HG02678 (cell line): ENCODE measurements around the gene GPRC5B.

Experiments
- ATAC-seq: cut with Tn5 transposase; IDR thresholded peaks from one replicate; pipeline ENCODE4 v1.9.1; 2021; ENCODE audit warnings: mild to moderate bottlenecking, moderate library complexity; ENCODE audit not compliant: unreplicated experiment

The GPRC5B gene

DNA sequence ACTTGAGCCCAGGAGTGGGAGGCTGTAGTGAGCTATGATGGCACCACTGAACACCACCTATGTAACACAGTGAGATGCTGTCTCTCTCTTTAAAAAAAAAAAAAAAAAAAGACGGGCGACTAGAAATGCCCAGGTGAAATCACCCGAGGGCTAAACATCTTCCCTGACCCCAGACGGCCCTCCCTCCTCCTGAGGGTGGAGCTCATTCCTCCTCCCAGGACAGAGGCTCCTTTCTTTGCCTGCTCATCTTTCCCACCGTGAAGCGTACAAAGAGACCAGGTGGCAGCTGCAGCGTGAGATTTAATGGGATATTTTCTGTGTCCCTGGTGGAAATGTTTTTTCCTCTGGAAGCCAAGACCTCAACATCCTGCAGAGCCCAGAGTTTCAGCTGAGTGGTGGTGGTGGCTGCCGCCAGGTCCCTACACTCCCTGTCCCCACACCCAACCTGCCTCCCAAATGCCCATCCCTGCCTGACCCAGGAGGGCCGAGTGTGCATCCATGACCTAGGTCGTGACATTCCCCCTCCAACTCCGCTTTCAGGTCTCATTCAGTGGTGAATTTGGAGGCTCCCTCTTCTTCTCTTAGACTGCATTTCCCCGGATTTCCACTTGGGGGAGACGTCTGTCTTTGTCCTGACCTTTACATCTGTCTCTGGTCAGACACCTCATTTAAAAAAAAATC is 14.4 kb upstream of the GPRC5B start:
- ATAC-seq, result no peak

DNA sequence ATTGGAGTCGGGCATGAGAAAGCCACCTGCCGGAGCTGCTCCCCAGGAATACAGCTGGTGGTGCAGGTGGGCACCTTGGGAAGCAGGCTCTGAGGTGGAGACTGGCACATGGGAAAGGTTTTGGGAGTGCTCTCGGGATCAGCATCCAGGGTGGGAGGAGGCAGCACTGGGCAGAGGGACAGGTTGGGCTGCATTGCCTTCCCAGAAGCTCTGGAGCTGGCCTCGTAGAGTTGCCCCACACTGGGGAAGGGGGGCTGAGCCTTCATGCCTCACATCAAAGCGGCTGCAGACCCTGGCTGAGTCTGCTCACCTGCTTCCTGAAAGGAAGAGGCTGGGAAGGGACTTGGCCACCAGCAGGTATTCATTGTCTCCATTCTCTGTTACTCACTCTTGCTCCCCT is 13.5 kb upstream of the GPRC5B start:
- ATAC-seq, result no peak

DNA sequence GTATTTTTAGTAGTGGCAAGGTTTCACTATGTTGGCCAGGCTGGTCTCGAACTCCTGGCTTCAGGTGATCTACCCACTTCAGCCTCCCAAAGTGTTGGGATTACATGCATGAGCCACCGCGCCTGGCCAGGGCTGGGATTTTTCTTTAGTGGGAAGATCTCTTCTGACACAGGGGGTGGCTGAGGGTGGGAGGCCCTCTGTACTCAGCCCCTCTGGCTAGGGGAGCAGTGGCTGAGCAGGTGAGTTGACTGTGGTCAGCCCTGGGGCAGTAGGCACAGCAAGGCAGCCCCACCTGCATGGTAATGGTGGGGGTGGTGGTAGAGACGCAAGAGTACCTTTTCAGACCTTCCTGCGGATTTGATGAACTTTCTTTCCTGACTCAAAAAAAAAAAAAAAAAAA is 12.3 kb upstream of the GPRC5B start:
- ATAC-seq, result no peak

DNA sequence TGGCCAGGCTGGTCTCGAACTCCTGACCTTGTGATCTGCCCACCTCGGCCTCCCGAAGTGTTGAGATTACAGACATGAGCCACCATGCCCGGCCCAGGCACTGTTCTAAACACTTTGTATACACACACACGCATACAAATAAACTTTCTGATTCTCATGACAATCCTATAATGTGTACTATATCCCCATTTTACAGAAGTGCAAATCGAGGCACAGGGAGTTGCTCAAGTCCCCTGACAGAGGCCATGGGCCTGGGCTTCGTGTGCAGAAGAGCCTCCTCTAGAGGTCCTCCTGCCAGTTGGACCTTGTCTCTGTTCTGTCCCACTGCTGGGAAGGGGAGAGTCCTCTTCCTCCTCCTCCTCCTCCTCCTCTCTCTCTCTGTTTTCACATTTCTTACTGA is 9.9 kb upstream of the GPRC5B start:
- no peak for ATAC-seq

DNA sequence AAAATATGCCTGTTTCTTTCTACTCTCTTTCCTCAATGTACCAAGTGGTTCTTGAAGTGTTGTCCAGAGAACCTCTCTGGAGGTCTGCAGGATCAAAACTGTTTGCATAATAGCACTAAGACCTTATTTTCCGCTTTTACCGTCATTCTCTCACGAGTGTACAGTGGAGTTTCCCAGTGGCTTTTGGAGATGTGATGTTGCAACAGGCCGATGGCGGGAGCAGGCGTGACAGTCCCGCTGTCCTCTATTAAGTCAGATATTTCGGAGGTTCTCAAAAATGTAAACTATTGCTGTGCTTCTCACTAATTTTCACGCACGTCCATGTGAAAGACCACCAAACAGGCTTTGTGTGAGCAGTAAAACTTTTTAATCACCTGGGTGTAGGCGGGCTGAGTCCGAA is 8.3 kb upstream of the GPRC5B start:
- ATAC-seq, result no peak

DNA sequence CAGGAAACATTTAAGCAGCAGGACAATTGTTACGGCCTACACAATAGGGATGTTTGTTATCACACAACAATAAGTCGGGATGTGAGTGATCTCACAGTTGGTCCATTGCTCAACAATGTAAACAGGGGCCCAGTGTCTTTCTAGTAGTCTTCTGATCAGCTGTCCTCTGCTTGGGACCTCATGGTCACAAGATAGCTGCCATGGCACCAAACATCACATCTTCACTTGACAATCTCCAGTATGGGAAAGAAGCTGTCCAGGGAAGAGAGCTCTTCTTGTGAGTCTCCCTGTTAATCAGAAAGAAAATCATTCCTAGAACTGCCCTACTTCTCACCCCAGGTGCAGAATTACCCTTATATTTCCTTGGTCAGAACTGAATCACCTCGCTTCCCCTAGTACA is 6.3 kb upstream of the GPRC5B start:
- no peak for ATAC-seq

DNA sequence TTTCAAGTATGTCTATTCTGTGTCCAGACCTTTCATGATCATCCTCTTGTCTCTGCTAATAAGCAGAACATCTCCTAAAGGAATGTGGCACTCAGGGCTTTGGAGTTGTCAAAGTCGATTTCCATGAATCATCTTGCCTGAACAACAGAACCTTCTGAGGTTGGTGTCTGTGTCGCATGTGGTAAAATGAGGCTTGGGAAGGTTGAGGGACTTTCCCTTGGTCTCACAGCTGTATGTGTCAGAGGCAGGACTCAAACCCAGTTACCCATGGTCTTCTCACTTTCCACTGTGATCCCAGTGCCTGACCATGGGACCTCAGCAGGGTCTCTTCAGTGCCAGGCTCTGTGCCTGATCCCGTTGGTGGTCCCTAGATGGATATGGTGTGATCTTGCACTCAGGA is 4.2 kb upstream of the GPRC5B start:
- no peak for ATAC-seq

DNA sequence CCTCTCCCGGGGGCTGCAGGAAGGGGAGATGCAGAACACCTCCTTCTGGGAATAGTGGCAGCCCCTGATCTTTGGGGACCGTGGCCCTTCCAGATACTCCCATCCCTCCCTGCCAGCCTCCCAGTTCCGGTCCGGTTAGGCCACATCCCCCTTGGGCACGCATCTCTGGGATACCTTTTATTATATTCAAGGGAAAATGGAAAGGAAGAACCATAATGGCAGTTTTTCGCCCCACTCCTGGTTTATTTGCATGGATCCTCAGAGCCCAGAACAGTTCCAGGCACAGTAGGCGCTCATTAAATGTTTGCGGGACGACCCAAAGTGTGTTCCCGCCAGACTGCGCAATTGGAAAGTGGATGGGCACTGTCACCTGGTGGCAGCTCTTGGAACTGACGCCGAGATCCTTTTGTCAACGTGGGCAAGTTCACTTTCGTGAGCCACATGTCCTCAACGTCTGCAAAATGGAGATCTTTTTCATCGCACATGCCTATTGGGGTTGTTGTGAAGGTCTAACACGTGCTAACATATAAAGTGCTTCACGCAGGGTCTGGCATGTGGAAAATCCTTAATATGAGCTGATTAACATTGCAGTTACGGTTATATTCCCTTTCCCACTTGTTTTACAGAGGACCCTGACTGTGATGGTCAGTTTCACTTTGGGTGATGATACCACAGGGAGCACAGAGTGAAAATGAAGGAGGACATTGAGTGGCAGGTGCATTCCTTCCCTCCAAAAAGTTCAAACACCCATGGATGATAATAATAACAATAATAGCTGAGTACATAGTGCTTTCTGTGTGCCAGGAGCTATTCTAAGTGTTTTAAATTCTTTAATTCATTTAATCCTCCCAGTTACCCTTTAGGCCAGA is 1.7 kb upstream of the GPRC5B start:
- ATAC-seq, result no peak

DNA sequence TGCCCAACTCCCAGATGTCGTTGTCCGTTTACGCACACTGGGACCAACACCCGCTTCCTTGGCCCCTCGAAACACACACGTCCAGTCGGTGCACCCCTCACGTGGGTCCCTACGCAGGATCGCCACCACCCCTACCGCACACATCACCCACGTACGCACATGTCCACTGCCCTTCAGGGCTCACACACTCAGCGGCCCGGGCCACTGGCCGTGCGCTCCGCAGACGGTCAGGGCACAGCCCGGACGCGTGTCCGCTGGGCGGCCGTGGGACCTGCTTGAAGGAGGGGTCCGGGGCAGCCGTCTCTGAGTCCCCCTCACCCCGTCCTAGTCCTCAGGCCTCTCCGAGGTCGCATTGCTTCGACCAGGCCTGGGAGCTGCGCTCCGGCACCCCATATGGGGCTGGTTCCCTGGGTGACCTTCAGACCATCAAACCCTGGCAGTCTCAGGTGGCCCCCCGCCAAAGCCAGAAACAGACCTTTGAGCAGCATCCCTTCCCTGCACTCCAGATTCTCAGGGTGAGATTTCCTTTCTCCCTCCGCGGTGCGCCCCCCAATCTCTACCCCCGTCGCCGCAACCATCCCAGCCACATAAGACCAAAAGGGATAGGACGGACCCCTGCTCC is 914 bp upstream of the GPRC5B start:
- ATAC-seq, result no peak

DNA sequence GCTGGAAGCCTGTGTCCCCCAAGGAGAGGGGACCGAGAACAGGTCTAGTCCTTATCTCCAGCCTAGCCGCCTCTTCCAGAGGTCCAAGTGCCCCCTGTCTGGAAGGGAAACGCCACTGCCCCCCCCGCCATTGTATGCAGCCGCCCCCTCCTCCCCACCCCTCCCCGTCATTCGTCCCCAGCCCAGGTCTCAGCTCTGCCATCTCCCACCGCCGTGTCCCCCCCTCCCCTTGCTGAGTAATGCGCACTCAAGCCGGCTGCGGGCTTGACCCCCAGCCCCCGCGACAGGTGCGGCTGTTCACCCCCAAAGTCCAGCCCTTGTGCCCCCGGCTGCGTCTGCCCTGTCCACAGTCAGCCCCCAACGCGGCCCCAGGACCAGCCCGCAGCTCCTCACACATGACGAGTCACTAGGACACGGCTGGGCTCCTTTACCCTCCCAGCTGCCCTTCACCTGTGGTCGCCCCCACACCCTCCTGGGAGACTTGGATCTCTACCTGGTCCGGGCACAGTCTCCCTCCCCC is 622 bp downstream of the GPRC5B start:
- no peak for ATAC-seq

DNA sequence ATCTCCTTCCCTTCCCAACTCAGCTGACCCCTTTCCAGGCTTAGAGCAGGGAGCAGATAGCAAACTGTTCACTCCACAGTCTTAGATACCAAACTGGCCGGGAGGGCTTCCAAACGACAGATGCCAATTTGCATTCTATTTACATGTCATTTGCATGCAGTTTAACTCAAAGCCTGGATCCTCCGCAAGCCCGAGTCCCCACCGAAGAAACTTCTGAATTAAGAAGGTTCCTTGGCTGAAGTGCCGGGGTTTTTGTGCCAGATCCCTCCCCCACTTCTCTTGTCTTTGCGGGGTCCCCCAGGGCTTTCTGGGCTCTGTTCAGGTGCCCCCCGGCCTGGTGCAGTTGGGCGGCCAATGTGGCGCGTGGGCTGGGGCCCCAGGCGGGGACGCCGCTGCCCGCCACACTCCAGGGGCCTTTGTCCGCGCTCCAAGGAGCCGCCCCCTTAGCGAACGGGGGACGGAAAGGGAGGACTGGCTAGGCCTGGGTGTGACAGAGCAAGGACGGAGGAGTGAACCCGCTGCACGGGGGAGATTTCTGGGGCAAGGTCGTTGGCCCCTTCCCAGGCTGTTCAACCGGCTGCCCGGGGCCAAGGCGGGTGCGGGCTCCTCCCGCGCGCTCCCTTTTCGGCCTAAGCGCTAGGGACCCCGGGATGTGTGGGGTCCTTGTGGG is 1.2 kb downstream of the GPRC5B start:
- ATAC-seq, result no peak

DNA sequence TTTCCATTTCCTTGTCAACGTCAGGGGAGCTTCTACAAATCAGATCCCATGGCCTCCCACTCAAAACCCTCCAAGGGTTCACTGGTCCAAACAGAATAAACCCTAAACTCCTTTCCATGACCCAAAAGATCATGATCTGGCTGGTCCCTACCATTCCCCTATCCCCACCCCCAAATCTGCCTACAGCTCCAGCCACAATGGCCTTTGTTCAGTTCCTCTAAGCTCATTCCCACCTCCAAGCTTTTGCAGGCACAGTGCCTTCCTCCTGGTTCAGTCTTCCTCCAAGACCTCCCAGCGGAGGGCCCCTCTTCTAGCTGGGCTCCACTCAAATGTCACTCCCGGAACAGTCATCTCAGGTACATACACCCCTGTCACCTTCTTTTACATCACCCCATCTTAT is 2.0 kb downstream of the GPRC5B start:
- no peak for ATAC-seq

DNA sequence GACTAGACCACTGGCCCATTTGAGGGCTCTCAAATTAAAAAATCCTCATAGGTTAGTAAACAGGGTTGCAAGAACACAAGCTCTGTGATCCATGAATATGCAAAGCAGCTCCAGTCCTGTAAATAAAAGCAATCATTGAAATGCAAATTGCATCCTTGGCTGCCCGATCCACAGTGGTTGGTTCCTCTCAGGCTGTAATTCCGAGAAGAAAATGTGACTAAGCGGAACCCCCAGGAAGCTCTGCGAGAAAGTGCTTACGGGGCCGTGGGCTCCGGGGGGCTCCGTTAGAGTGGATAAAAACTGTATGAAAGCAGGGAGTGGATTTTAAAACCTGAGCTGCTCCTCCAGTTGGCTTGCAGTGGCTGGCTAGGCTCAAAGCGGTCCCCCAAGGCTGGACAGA is 2.5 kb downstream of the GPRC5B start:
- ATAC-seq, result no peak

DNA sequence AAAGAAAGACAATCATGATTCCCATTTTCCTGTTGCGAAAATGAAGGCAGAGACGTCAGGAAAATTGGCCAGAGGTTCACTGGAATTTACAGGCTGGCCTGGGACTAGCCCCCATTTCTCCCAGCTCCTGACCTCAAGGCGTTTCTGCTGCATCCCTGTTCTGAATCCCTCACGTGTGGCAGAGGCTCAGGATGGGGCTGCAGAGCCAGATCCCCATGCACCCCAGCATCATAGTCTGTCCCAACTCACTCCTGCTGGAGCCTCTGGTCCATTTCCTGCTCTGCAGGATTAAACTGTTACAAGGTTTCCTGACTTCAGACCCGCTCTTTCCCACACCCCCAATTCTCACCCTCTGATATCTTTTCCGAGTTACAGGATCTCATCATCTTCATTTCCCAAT is 2.9 kb downstream of the GPRC5B start:
- ATAC-seq, result no peak

DNA sequence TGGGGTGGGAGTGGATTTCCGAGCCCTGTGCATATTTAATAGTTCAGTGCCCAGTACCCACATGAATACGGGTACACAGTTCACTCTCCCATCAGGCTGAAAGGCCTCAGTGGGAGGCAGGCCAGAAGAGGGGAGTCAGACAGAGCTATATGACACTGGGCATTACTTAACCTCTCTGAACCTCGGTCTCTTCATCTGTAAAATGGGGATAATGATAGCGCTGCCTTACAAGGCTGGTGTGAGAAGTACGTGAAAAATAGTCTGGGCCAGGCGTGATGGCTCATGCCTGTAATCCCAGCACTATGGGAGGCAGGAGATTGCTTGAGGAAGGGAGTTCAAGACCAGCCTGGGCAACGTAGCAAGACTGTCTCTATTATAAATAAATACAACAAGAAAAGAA is 3.6 kb downstream of the GPRC5B start:
- ATAC-seq, result no peak

DNA sequence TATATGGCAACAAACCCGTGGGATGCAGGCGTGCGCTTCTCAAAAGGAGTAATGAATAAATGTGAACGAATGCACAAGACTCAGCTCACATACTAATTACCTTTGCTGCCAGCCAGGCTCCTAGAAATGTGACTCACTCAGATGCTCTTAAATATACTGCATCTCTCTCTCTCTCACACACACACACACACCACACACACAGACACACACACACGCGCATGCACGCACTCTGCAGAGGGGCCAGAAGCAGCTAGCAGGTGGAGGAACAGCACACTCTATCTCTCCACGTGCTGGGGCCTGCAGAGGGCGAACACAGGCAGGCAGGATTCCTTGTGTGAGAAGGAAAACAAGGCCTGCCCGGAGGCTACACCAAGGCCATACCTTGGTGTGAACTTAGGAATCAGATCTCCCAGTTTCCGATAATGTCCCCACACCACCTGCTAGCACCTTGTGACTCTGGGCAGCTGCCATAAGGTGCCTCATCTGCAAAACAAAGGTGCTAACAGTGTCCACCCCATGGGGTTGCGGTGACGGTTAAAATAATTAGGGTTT is 5.3 kb downstream of the GPRC5B start:
- ATAC-seq, result no peak

DNA sequence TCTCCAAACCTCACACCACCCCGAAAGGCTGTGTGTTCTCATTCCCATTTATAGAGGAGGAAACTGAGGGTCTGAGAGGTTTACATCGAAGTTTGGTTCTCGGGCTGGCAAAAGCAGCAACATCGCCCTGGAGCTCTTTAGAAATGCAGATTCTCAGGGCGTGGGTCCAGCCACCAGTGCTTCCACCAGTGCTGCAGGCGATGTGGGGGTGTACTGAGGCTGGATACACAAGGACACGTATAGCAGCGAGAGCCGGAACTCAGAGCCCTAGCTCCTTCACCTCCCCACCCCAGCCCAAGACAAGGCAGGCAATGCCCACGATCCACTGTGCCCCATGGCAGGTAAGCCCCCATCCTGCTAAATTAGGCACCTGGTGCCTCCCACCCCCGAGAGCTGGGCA is 5.9 kb downstream of the GPRC5B start:
- ATAC-seq, result no peak

DNA sequence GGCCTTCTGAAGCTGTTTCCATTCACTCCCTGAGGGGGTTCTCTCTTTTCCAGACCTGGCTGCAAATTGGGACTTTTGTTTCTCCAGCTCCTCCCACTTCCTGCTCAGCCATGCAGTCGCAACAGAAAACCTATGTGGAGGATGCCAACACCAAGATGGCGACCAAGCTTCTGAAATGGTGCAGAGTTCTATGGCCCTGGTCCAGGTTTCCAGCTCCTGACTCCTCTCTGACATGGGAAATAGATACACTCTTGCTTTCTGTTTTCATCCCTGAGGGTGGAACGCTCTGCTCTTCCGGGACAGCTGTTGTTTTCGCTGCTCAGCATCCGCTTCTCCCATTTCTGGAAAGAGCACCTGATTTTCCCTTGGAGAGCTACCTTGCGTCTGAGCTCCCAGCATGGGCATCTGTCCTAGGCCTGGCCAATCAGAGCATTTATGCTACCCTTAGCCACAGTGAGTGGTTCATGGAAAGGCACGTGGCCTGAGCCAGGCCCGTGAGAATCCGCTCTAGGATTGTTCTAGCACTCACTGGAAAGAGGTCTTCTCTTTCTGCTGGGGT is 8.1 kb downstream of the GPRC5B start:
- no peak for ATAC-seq

DNA sequence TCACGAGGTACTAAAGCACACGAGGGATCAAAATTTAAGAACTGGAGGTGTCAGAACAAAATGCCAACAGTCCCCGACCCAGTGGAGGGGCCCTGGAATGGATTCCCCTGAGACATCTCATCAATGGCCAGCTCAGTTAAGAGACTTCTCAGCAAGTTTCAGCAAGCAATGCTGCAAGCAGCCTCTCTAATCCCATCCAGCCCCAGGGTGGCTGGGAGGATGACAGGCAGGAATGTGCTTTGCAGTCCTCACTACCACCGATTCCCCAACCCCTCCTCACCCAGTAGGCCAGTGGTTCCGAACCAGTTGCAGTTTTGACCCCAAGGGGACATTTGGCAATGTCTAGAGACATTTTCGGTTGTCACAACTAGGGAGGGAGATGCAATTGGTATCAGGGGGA is 8.7 kb downstream of the GPRC5B start:
- ATAC-seq, result no peak

DNA sequence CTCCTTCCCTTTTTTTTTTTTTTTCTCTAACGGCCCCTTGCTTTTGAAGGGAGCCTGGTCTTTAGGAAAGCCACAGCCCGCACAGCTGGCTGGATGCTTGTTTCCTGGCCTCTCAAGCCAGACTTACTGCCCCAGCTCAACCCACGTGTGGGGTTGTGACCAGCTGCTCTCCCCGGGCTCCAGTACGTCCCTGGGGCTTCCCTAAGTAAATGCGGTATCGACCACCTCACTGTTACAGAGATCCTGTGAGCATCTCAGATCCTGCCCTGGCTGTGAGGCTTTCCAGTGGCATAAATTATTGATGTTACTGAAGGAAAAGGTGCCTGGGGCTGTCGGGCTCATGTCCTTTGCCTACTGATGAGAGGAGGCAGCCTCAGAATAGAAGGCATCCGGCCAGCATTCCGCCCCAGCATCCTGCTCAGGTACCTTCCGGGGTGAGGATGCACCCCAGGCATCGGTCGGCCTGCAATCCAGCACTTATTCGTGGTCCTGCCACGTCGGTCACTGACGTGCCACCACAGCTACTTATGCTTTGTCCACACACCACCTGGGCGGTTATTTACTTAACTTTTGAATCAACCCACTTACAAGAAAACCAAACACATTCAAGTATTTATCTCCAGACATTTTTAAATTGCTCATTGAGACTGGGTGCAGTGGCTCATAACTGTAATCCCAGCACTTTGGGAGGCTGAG is 9.6 kb downstream of the GPRC5B start:
- no peak for ATAC-seq
